WTC11 (cell line): ENCODE data around the gene WDR72. TPM values are rescaled to one million over a fixed set of nuclear protein-coding genes. Genes with fewer than 3 reads are reported as not detected.
A peak's percentile ranks its signal among the peaks of the same experiment; 100 is the strongest.

Source experiments
- ATAC-seq: fragments of 200-7000 bp; cut with Tn5 transposase; 2 replicates; pipeline ENCODE4 v1.10.0; 2021; ENCODE audit warnings: mild to moderate bottlenecking, moderate library complexity
- CTCF ChIA-PET: fragments of 300-600 bp; sonication (Branson Sonifier 250); formaldehyde crosslinking; loops from one replicate; lab custom pipeline; 2021; ENCODE audit warnings: antibody characterized with exemption; lab: Charles Lee
- POLR2A ChIA-PET: fragments of 350-600 bp; sonication (Branson Sonifier 250); formaldehyde crosslinking; loops from one replicate; lab custom pipeline; 2021; ENCODE audit warnings: antibody characterized with exemption; lab: Charles Lee
- DNase-seq: peaks from one replicate; pipeline ENCODE4 v3.0.0; 2021; ENCODE audit warnings: low spot score
- H3K27ac Mint-ChIP-seq: 2 replicates; pipeline ENCODE4 v1.8.0; 2021; ENCODE audit warnings: mixed read lengths
- H3K27me3 Mint-ChIP-seq: 2 replicates; pipeline ENCODE4 v1.8.0; 2021; ENCODE audit warnings: low read depth, mild to moderate bottlenecking, moderate library complexity, mixed read lengths
- H3K36me3 Mint-ChIP-seq: 2 replicates; pipeline ENCODE4 v1.8.0; 2021; ENCODE audit warnings: mixed read lengths
- H3K4me1 Mint-ChIP-seq: 2 replicates; pipeline ENCODE4 v1.8.0; 2022; ENCODE audit warnings: mixed read lengths
- H3K4me3 Mint-ChIP-seq: 2 replicates; pipeline ENCODE4 v1.8.0; 2021; ENCODE audit warnings: mild to moderate bottlenecking, moderate library complexity, mixed read lengths
- H3K9me3 Mint-ChIP-seq: 2 replicates; pipeline ENCODE4 v1.8.0; 2021; ENCODE audit warnings: mixed read lengths
- FOXK1 ChIP-seq: sonication (generic); formaldehyde crosslinking; IDR thresholded peaks from 2 replicates; pipeline ENCODE4 v1.8.0; 2022; ENCODE audit warnings: mild to moderate bottlenecking, moderate library complexity, missing genetic modification reagents
- GABPB1 ChIP-seq: sonication (generic); formaldehyde crosslinking; IDR thresholded peaks from 2 replicates; pipeline ENCODE4 v1.8.1; 2023; ENCODE audit warnings: mild to moderate bottlenecking, missing genetic modification reagents
- HMGA2 ChIP-seq: fragments of 250-450 bp; sonication (Bioruptor Pico); IDR thresholded peaks from 2 replicates; pipeline ENCODE4 v1.4.0; 2021; ENCODE audit warnings: mild to moderate bottlenecking, moderate library complexity
- IRF2 ChIP-seq: sonication (generic); formaldehyde crosslinking; IDR thresholded peaks from 2 replicates; pipeline ENCODE4 v1.8.0; 2022; ENCODE audit warnings: low read depth, missing genetic modification reagents, borderline replicate concordance
- KAT7 ChIP-seq: sonication (generic); formaldehyde crosslinking; IDR thresholded peaks from 2 replicates; pipeline ENCODE4 v1.8.1; 2023; ENCODE audit warnings: missing genetic modification reagents, mild to moderate bottlenecking, borderline replicate concordance
- NFYB ChIP-seq: sonication (generic); formaldehyde crosslinking; conservative IDR thresholded peaks from 2 replicates; pipeline ENCODE4 v1.8.0; 2022; ENCODE audit warnings: low read depth, missing genetic modification reagents
- NR2C2 ChIP-seq: sonication (generic); formaldehyde crosslinking; IDR thresholded peaks from 2 replicates; pipeline ENCODE4 v1.8.0; 2022; ENCODE audit warnings: mild to moderate bottlenecking, missing genetic modification reagents
- NR3C1 ChIP-seq: sonication (generic); formaldehyde crosslinking; conservative IDR thresholded peaks from 2 replicates; pipeline ENCODE4 v1.8.1; 2023; ENCODE audit warnings: low read depth, mild to moderate bottlenecking, missing genetic modification reagents
- TCF7 ChIP-seq: sonication (generic); formaldehyde crosslinking; IDR thresholded peaks from 2 replicates; pipeline ENCODE4 v1.8.0; 2022; ENCODE audit warnings: mild to moderate bottlenecking, low read depth, missing genetic modification reagents, moderate library complexity
- total RNA-seq: library from RNA; stranded (reverse); gene quantifications from 3 replicates; pipeline ENCODE4 v1.2.3, GENCODE V29; 2021
- TF ChIP-seq, protein P1 (sequence below): sonication (generic); formaldehyde crosslinking; IDR thresholded peaks from 2 replicates; pipeline ENCODE4 v1.8.0; 2022; ENCODE audit warnings: mild to moderate bottlenecking, missing genetic modification reagents
- TF ChIP-seq, protein P2 (sequence below): sonication (generic); formaldehyde crosslinking; IDR thresholded peaks from 2 replicates; pipeline ENCODE4 v1.8.0; 2023; ENCODE audit warnings: missing genetic modification reagents, mild to moderate bottlenecking, borderline replicate concordance
- TF ChIP-seq, protein P3 (sequence below): fragments of 250-450 bp; sonication (Bioruptor Pico); IDR thresholded peaks from 2 replicates; pipeline ENCODE4 v1.8.0; 2021; ENCODE audit warnings: mild to moderate bottlenecking
- TF ChIP-seq, protein P4 (sequence below): sonication (generic); formaldehyde crosslinking; IDR thresholded peaks from 2 replicates; pipeline ENCODE4 v1.8.1; 2023; ENCODE audit warnings: mild to moderate bottlenecking, missing genetic modification reagents, borderline replicate concordance
- TF ChIP-seq, protein P5 (sequence below): sonication (generic); formaldehyde crosslinking; IDR thresholded peaks from 2 replicates; pipeline ENCODE4 v1.8.0; 2022; ENCODE audit warnings: mild to moderate bottlenecking, missing genetic modification reagents
- TF ChIP-seq, protein P6 (sequence below): sonication (generic); formaldehyde crosslinking; IDR thresholded peaks from 2 replicates; pipeline ENCODE4 v1.8.1; 2023; ENCODE audit warnings: mild to moderate bottlenecking, moderate library complexity, missing genetic modification reagents
- TF ChIP-seq, protein P7 (sequence below): fragments of 250-450 bp; sonication (Bioruptor Pico); IDR thresholded peaks from 2 replicates; pipeline ENCODE4 v1.9.0; 2021; ENCODE audit warnings: moderate library complexity, mild to moderate bottlenecking, inconsistent platforms, borderline replicate concordance
- TF ChIP-seq, protein P8 (sequence below): sonication (generic); formaldehyde crosslinking; IDR thresholded peaks from 2 replicates; pipeline ENCODE4 v1.8.0; 2023; ENCODE audit warnings: missing genetic modification reagents
- TF ChIP-seq, protein P9 (sequence below): sonication (generic); formaldehyde crosslinking; IDR thresholded peaks from 2 replicates; pipeline ENCODE4 v1.8.1; 2022; ENCODE audit warnings: low read depth, mild to moderate bottlenecking, moderate library complexity, missing genetic modification reagents, borderline replicate concordance

Gene WDR72
- total RNA-seq, 1 experiment from 2014 or later, result 8.6 TPM

DNA sequence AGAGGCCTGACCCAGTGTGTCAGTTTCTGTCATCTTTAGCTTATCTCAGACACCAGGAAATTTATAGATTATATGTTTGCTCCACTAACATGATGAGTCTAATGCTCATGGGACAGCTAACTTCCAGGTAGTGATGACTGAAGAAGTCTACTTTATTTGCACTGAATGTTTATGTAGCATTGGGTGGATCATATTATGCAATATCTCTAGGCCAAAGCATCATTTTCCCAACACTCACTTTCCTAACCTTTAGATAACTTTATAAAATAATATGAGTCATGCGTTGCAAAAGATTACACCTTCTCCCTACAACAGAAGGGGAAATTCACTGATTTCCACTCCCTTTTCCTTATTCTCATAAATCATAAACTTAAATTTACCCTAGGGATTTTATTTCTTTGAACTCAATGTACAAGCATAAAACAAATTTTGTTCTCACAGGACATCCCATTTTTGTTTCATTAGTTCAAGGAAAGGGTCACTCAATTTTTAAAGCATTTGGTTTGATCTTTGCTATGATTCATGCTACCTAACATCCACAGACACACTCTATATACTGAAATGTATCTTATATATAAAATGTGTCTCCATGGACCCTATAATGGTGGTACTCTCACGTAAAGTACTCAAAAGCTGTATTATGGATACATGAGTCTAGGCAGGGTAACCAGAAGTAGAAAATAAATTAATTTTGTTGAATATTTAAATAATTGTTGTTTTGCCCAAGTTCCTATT, 225.2 kb downstream of the WDR72 start:
- ChIA-PET POLR2A (no interaction called here), CTCF (no interaction called here)
- H3K36me3 Mint-ChIP-seq, result no peaks in the 10 kb centered on the region
- ATAC-seq (no peak), DNase-seq (no peak)
- H3K4me3 Mint-ChIP-seq, result no peak overlapping the region
- TF ChIP-seq, protein P1, sequence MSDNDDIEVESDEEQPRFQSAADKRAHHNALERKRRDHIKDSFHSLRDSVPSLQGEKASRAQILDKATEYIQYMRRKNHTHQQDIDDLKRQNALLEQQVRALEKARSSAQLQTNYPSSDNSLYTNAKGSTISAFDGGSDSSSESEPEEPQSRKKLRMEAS, result no peak
- 0 out of 2 replicates have a peak, but pooled peaks have one; percentile 17 for TF ChIP-seq GABPB1 (CRISPR knock-in tag)
- H3K27ac Mint-ChIP-seq, result no peak overlapping the region
- no peaks in the 10 kb centered on the region for H3K27me3 Mint-ChIP-seq
- peaks cover 18% of the 10 kb centered on the region for H3K4me1 Mint-ChIP-seq
- no peaks in the 10 kb centered on the region for H3K9me3 Mint-ChIP-seq

DNA sequence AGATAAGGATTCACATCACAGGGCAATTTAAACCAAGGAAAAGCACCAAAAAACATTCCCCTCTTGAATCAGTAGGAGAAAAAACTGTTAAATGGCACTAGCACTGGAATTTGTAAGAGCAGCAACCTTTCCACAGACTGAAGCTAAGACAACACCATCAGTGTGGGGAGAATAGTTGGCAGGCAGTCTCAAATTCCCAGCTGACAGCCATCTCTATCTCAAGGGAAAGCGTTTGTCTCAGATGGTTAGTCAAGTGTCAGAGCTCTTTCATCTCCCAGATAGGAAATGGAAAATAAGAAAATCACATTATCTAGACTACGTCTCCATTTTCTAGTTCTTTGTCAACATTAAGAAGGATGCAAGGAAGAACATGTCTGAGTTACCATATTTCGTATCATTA, 228.7 kb downstream of the WDR72 start:
- Mint-ChIP-seq H3K4me3 (no peak overlapping the region), H3K9me3 (no peaks in the 10 kb centered on the region), H3K36me3 (no peaks in the 10 kb centered on the region), H3K4me1 (peaks cover 12% of the 10 kb centered on the region), H3K27me3 (no peaks in the 10 kb centered on the region), H3K27ac (no peak overlapping the region)
- DNase-seq, result no peak
- ChIA-PET CTCF (no interaction called here), POLR2A (no interaction called here)
- no peak for ATAC-seq
- TF ChIP-seq NR3C1 (CRISPR knock-in tag), result no peak
- TF ChIP-seq KAT7, result no peak
- no peak for TF ChIP-seq TCF7
- TF ChIP-seq, protein P2, sequence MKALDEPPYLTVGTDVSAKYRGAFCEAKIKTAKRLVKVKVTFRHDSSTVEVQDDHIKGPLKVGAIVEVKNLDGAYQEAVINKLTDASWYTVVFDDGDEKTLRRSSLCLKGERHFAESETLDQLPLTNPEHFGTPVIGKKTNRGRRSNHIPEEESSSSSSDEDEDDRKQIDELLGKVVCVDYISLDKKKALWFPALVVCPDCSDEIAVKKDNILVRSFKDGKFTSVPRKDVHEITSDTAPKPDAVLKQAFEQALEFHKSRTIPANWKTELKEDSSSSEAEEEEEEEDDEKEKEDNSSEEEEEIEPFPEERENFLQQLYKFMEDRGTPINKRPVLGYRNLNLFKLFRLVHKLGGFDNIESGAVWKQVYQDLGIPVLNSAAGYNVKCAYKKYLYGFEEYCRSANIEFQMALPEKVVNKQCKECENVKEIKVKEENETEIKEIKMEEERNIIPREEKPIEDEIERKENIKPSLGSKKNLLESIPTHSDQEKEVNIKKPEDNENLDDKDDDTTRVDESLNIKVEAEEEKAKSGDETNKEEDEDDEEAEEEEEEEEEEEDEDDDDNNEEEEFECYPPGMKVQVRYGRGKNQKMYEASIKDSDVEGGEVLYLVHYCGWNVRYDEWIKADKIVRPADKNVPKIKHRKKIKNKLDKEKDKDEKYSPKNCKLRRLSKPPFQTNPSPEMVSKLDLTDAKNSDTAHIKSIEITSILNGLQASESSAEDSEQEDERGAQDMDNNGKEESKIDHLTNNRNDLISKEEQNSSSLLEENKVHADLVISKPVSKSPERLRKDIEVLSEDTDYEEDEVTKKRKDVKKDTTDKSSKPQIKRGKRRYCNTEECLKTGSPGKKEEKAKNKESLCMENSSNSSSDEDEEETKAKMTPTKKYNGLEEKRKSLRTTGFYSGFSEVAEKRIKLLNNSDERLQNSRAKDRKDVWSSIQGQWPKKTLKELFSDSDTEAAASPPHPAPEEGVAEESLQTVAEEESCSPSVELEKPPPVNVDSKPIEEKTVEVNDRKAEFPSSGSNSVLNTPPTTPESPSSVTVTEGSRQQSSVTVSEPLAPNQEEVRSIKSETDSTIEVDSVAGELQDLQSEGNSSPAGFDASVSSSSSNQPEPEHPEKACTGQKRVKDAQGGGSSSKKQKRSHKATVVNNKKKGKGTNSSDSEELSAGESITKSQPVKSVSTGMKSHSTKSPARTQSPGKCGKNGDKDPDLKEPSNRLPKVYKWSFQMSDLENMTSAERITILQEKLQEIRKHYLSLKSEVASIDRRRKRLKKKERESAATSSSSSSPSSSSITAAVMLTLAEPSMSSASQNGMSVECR (CRISPR knock-in tag), result no peak
- TF ChIP-seq, protein P3, sequence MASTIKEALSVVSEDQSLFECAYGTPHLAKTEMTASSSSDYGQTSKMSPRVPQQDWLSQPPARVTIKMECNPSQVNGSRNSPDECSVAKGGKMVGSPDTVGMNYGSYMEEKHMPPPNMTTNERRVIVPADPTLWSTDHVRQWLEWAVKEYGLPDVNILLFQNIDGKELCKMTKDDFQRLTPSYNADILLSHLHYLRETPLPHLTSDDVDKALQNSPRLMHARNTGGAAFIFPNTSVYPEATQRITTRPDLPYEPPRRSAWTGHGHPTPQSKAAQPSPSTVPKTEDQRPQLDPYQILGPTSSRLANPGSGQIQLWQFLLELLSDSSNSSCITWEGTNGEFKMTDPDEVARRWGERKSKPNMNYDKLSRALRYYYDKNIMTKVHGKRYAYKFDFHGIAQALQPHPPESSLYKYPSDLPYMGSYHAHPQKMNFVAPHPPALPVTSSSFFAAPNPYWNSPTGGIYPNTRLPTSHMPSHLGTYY (CRISPR knock-in tag), result no peak
- TF ChIP-seq, protein P4, sequence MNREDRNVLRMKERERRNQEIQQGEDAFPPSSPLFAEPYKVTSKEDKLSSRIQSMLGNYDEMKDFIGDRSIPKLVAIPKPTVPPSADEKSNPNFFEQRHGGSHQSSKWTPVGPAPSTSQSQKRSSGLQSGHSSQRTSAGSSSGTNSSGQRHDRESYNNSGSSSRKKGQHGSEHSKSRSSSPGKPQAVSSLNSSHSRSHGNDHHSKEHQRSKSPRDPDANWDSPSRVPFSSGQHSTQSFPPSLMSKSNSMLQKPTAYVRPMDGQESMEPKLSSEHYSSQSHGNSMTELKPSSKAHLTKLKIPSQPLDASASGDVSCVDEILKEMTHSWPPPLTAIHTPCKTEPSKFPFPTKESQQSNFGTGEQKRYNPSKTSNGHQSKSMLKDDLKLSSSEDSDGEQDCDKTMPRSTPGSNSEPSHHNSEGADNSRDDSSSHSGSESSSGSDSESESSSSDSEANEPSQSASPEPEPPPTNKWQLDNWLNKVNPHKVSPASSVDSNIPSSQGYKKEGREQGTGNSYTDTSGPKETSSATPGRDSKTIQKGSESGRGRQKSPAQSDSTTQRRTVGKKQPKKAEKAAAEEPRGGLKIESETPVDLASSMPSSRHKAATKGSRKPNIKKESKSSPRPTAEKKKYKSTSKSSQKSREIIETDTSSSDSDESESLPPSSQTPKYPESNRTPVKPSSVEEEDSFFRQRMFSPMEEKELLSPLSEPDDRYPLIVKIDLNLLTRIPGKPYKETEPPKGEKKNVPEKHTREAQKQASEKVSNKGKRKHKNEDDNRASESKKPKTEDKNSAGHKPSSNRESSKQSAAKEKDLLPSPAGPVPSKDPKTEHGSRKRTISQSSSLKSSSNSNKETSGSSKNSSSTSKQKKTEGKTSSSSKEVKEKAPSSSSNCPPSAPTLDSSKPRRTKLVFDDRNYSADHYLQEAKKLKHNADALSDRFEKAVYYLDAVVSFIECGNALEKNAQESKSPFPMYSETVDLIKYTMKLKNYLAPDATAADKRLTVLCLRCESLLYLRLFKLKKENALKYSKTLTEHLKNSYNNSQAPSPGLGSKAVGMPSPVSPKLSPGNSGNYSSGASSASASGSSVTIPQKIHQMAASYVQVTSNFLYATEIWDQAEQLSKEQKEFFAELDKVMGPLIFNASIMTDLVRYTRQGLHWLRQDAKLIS (CRISPR knock-in tag), result no peak
- TF ChIP-seq, protein P5, sequence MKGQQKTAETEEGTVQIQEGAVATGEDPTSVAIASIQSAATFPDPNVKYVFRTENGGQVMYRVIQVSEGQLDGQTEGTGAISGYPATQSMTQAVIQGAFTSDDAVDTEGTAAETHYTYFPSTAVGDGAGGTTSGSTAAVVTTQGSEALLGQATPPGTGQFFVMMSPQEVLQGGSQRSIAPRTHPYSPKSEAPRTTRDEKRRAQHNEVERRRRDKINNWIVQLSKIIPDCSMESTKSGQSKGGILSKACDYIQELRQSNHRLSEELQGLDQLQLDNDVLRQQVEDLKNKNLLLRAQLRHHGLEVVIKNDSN, result no peak
- TF ChIP-seq NFYB (CRISPR knock-in tag), result no peak
- no peak for TF ChIP-seq NR2C2 (CRISPR knock-in tag)
- TF ChIP-seq, protein P6, sequence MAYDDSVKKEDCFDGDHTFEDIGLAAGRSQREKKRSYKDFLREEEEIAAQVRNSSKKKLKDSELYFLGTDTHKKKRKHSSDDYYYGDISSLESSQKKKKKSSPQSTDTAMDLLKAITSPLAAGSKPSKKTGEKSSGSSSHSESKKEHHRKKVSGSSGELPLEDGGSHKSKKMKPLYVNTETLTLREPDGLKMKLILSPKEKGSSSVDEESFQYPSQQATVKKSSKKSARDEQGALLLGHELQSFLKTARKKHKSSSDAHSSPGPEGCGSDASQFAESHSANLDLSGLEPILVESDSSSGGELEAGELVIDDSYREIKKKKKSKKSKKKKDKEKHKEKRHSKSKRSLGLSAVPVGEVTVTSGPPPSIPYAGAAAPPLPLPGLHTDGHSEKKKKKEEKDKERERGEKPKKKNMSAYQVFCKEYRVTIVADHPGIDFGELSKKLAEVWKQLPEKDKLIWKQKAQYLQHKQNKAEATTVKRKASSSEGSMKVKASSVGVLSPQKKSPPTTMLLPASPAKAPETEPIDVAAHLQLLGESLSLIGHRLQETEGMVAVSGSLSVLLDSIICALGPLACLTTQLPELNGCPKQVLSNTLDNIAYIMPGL (CRISPR knock-in tag), result no peak
- no peak for TF ChIP-seq FOXK1 (CRISPR knock-in tag)
- no peak for TF ChIP-seq HMGA2 (CRISPR knock-in tag)
- TF ChIP-seq, protein P7, sequence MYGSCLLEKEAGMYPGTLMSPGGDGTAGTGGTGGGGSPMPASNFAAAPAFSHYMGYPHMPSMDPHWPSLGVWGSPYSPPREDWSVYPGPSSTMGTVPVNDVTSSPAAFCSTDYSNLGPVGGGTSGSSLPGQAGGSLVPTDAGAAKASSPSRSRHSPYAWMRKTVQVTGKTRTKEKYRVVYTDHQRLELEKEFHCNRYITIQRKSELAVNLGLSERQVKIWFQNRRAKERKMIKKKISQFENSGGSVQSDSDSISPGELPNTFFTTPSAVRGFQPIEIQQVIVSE (CRISPR knock-in tag), result no peak
- TF ChIP-seq, protein P8, sequence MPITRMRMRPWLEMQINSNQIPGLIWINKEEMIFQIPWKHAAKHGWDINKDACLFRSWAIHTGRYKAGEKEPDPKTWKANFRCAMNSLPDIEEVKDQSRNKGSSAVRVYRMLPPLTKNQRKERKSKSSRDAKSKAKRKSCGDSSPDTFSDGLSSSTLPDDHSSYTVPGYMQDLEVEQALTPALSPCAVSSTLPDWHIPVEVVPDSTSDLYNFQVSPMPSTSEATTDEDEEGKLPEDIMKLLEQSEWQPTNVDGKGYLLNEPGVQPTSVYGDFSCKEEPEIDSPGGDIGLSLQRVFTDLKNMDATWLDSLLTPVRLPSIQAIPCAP, result no peak
- TF ChIP-seq IRF2 (CRISPR knock-in tag), result no peak
- TF ChIP-seq, protein P9, sequence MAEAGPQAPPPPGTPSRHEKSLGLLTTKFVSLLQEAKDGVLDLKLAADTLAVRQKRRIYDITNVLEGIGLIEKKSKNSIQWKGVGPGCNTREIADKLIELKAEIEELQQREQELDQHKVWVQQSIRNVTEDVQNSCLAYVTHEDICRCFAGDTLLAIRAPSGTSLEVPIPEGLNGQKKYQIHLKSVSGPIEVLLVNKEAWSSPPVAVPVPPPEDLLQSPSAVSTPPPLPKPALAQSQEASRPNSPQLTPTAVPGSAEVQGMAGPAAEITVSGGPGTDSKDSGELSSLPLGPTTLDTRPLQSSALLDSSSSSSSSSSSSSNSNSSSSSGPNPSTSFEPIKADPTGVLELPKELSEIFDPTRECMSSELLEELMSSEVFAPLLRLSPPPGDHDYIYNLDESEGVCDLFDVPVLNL, result no peak
